Stimulated activated CD4-positive, alpha-beta T cell treated with anti-CD3 and anti-CD28 coated beads, Interleukin-12 subunit alpha, Interleukin-12 subunit beta, amount 100 ng/mL, for 48 hours (primary cell): ENCODE measurements around the gene MARCHF9.

Source experiments
- DNase-seq, 3 donors: peaks; one replicate each; pipeline ENCODE4 v3.0.0-alpha.2; 2020; ENCODE audit warnings: low read depth in 2 of 3, low spot score in 1 of 3

MARCHF9 gene

DNA sequence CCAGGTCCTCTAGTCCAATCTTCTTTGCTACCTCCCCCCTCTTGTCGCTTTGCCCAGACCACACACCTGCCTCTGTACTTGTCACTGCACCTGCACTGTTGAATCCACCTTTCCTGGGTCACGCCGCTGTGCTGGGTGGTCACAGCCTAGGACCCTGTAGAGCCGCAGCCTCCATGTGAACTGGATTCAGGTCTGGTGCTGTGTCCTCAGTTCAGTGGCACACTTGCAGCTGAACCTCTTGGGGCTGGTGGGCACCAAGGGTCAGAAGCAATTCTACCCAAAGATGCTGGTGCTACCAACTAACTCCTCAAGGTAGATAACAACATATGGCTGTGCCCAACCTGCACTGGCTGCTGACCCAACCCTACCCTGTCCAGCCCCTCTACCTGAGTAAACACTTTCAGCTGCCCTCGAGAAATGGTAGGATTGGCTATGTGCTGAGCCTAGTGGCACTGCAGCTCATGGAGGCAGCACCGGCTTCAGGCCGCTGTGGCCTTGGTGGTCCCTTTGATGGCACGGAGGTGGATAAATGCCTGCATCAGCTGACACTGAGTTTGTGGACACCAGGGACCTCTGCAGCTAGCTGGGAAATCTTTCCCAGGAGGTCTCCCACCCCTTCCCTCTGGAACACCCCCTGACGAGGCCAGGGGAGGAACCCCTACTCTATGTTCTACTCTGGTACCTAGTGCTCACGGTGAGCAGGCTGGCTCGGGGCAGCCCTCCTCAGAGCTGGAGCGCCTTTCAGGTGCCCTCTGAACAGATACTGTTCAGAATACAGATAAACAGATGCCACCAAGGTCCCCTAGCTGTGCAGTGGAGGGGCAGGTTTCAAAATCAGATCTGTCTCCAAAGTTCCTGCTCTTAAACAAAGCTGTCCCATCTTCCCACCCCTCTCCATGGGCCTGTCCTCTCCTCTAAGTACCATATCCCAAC, 30.6 kb upstream of the MARCHF9 start:
- DNase-seq = no peak

DNA sequence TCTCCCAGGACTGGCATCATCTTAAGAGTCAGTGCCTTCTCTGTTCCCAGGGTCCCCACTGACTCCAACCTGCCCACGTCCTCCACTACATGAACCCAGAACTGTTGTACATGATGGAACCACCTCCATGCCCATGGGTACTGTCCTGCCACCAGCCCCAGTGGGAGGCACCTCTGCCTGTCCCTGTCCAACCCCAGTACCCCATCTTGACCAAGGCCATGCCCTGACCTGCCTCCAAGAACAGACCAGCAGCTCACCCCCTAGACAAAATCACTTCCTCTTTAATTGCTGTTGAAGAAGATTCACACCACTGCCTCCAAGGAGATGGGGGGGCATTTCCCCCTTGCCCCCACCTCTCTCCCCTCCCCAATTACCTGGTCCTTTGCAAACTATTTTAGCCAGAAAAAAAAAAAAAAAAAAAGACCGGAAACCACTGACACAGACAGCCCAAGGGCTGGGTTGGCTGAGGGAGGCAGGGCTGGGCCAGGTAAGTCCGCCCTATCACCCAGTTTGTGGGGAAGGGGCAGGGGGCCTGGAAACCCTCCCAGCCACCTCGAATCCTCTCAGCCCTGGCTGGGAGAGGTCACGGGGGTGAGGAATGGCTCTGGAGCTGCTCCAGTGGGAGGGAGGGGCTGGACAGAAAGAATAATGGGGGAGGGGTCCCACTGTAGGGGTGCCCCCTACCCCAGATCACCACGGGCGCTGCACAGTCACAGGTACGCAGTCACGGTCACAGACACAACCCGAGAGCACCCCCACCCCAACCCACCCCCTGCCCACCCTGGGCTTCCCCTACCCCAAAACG, 29.8 kb upstream of the MARCHF9 start:
- no peak for DNase-seq

DNA sequence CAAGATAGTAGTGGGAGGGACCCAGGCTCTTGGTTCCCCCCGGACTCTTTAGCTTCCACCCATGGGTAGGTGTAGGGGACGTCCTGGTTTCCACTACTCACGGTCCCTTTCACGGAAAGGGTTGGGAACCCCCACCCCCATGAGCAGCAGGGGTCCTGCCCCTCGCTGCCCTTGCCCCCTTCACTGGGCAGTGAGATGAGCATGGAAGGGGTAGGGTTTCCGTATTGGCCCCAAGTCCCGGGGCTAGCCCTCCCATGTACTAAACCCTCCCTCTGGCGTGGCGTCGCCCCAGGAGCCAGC, 29.1 kb upstream of the MARCHF9 start:
- no peak for DNase-seq

DNA sequence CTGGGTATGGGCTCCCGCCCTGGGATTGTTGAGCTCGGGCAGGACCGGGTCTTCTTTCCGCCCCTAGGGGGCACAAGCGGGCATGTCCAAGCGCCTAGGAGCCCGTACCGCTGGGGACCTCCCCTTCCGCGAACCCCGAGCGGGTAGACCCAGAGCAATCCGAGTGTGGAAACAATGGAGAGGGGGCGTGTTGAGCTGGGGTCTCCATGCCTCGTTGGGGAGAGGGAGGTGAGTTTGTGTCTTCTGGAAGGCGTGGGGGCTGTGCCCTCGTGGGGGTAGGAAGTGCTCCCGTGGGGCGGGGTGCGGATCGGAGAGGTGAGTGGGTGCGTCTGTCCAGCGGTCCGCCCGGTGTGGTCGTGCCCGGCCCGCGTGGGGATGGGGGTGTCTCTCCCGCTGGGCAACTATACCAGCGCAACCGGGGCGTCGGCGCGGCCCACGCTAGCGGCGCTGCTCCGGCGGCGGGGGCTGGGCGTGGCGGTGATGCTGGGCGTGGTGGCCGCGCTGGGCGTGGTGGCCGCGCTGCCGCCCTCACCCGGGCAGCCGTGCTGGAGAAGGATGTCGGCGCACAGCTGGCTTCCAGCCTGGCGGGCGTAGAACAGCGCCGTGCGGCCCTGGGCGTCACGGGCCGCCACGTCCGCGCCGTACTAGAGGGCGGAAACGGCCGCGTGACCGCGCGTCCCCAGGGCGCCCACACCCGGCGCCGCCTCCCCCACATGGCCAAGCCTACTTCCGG, 28.6 kb upstream of the MARCHF9 start:
- no peak for DNase-seq

DNA sequence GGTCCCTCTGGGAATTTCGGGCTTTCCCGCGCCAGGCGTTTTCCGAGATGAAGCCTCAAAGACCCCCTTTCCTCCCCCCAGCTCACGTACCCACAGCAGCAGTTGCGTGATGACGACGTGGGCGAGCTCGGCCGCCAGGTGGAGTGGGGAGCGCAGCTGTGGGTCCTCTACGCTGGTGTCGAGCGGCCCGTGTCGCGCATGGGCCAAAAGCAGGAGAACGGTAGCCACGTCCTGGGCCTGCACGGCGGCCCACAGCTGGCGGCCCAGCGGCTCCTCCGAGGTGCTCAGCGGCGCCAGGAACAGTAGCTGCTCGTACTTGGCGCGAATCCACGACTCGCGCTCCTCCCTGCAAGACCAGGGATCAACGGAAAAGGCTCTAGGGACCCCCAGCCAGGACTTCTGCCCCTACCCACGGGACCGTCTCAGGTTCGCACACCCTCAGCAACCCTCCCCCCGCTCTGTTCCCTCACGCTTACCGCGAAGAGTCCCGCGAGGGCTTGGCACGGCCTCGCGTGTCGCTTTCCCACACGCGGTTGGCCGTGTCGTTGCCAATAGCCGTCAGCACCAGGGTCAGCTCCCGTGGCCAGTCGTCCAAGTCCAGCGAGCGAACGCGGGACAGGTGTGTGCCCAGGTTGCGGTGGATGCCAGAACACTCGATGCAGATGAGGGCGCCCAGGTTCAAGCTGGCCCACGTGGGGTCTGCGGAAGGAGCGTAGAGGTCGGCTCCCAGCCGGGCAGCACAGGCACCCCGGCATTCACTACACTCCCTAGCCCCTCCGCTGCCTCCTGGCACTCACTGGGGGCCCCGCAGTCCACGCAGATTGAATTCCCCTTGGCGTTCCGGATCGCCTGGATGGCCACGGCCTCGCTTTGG, 27.8 kb upstream of the MARCHF9 start:
- no peak for DNase-seq

DNA sequence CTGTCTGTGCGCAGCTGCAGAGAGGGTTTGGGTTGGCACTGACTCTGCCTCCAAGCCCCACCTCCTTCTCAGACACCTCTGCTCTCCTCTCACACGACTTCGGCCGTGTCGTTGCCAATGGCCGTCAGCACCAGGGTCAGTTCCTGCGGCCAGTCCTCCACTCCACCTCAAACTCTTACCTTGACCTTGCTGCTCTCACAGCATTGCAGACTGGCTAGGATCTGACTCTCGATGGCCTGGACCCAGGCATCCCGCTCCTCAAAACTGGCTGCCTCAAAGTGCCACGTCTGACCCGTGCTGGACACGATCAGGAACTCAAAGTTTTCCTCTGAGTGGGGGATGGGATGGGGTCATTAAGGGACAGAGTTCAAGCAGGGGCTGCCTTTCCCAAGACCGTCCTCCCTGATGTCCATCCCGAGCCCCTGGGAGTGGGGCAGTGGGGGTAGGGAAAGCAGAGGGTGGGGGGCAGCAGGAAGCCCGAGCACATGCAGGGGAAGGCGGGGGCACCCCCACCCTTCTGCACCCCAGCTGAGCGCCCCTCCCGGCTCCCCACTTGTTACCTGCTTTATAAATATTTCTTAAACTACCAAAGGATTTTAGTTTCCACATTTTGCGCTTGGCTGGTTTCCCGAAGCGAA, 27.0 kb upstream of the MARCHF9 start:
- DNase-seq = no peak

DNA sequence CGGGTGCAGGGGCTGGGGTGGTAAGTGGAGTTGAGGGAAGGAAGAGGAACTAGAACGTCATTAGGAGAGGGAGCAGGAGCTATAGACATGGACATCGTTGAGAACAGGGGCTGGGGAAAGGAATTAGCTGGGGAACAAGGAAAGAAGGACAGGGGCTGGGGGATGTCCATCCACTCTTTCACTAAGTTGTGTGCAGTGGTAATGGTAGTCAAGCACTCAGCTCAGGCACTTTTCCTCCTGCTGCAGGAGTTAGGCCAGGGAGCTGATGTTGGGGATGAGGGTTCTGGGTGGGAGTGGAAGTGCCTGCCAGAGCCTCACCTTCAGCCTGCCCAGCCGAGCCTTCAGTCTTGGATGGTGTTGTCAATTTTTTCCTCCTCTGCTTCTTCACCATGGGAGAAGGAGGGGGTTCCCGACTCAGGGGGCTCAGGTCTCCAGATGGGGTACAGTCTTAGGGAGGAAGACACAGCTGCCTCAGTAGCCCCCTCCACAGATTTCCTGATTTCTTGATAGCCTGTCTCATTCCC, 25.5 kb upstream of the MARCHF9 start:
- DNase-seq = no peak

DNA sequence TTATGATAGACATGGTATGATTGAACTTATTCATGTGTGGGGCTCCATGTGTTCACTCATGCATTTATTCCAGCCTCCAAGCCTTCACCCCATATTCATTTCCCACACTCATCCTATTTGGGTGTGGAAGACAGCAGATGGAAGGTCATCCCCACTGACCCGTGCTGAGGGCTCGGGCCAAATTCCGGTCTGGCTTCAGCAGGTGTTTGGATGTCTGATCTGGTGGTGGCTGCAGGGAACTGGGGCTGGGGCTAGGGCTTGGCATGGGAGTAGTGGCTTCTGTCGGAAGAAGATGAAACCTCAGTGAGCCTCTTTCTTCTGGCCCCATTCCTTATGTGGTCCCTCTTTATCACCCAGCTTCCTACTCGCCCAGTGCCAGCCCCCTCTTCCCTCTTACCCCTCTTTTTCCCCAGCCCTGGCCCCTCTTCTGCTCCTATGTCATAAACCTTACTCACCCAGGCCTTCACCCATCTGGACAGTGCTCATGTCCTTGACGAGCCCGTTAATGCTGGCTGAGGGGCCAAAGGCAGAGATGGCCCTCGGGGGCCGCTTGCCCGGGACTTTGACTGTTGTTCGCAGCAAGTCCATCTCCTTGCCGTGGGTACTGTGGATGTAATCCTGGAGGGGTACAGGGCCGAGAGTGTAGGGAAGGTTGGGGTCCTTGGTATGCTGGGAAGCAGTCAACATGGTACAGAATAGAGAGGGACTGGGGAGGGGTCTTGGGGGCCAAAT, 24.4 kb upstream of the MARCHF9 start:
- DNase-seq = no peak

DNA sequence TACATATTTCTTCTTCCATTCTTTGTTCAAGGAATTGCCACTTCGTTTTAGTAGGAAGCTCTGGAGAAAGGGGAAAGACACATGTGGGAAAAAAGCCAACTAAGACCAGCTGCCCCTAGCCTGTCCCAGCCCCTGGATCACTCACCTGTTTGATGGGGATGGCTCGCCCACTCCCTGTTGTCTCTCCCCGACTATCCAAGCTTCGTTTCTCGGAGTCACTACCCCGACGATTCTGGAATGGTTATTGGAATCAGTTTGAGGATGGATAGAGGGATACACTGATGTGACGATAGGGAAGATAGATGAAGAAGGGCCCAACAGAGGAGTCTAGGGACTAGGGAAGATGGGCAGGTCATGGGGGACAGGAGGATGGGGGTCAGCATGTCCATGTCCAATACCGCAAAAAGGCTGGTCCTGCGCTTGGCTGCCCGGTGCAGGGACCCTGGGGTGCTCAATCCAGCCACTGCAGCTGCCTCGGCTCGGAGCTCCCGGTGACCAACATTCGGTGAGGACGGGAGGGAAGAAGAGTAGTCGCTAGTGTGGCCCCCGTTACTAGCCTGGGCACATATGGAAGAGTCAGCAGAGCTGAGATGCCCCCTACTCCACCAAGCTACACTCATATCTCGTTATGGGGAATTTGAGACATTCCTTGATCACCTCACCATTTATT, 23.4 kb upstream of the MARCHF9 start:
- DNase-seq = no peak

DNA sequence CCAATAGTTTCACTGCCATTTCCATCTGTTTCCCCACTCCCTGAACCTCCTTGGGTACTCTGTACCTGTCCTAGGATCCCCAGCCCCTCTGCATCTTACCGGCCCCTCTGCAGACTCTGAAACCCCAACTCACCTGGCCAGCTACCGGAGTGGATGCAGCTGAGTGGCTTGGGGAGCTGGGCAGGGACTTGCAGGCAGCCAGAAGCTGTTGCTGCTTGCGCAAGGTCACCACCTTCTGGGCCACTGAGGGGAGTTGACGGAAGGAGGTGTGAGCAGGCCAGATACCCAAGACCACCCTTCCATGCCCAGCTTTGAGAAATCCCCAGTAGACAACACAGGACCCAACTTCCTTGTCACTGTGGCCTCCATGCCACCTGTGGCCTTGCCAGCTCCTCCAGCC, 22.6 kb upstream of the MARCHF9 start:
- no peak for DNase-seq

DNA sequence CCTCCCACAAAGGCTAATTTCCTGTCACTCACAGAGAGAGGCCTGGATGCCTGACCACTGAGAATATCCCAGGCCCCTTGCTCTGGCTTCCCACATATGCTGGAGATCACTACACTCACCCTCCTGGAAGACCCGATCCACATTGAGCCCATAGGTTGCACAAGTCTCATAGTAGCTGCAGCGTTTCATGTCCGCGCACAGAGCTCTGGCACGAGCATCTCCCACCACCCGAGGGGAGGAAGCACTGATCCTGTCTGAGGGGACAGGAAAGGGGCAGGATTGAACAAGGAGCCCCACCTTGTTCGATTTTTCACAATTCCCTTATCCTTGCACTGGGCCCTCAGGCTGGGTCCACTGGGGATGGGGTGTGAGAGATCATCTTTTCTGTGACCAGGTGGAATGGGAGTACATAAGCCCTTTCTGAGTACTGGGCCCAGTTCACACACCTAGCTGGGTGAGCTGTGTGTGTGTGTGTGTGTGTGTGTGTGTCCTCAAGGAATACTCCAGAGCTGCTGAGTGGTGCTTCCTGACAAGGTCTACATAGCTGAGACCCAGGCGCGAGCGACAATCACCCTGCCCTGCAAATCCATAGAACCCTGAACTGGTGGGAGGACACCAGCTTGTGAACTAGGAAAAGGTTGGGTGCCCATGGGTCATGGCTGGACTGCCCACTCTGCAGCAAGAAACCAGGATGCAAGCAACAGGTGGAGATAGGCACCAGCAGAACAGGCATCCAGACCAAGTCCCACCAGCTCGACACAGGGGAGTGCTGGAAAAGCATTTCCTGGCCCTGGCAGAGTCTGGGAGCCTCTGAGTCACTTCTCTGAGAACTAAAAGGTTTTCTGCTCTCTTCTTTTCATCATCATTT, 21.9 kb upstream of the MARCHF9 start:
- no peak for DNase-seq

DNA sequence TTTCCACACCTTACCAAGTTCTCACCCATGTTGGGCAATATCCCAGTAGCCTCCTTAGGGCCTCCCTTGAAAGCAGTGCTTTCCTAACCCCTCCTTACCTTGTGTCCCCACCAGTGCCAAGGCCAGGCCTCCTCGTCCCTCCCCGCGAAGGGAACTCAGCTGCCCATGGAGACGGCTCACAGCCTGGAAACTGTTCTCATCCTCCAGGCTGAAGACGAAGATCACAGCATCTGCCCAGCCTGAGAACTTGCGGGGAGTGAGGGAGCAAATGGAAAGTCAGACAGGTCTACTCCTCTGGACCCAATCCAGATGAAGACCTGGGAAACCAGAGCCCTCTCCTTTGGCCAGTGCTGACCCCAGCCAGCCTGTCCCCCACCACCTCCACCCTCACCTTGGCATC, 21.0 kb upstream of the MARCHF9 start:
- no peak for DNase-seq

DNA sequence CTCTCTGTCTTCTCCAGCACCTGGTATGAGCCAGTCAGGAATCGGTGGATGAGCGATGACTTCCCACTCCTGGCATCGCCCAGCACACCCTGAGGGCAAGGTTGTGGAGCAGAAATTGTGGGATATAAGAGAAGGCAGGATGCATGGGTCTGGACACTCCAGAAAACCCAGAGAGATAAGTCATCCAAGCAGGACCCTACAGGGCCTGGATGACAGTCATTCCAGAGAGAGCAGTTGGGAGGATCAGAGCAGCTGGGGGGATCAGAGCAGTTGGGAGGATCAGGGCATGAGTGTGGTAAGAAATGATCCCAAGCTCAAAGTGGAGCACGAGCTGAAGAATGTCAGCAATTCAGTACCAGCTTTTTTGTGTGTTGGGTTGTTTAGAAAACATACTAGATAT, 20.3 kb upstream of the MARCHF9 start:
- DNase-seq = no peak

DNA sequence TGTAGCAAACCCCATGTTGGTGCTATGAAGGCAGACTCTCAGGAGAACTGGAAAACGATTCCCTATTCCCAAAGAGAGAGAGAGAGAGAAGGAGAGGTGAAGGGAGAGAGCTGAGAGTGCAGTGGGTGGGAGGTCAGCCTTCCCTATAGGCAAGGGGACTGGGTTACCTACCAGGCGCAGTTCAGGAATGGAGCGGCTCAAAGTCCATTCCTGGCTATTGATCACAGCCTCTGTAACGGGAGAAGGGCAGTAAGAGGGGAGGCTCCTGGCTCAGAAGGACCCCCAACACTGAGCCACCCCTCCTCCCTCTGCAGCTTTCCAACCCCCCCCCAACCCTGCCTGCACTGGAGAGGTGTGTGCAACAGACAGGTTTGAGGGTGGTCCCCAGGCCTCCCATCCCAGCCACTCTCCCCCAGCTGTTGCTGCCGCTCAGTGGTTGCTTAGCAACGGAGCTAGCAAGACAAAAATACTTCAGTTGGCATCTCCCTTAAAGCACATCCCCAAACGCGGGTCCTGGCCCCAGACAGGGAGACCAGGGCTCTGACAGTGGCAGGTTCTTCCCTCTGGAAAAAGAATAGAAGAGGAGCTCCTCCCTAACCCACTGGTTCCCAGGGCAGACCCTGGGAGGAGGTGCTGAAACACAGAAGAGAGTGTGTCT, 19.6 kb upstream of the MARCHF9 start:
- DNase-seq = no peak

DNA sequence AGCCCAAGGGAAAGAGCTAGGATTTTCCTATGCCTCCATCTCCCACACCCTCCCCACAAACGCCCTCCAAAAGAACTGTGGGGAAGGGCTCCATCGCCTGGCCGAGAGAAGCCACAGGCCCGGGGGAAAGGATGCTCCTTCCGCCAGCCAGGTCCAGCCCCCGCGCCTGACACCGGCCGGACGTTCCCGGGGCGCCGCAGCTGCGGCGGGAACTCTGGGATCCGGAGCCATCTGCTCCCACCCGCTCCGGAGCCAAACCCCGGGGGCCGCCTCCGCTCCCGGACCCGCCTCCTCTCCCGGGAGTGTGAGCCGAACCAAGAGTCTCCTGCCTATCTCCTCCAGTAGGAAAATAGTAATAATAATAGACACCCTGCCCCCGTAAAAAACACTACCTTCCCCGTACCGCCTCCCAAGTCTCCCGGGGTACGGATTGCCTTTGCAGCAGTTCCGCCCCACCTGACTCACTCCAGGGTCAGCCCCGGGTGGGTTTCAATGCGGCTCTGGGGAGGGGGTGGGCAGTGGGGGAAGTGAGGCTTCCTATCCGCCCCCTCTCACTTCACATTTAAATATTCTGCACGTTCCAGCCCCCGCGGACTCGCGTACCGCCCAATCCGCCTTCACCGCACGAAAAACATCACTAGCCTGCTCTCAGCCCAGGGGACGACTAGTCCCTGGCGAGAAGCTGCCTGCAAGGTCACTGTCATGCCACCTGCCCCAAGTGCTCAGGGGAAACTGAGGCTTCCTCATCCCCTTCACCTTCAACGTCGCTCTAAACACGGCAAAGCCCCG, 18.8 kb upstream of the MARCHF9 start:
- no peak for DNase-seq

DNA sequence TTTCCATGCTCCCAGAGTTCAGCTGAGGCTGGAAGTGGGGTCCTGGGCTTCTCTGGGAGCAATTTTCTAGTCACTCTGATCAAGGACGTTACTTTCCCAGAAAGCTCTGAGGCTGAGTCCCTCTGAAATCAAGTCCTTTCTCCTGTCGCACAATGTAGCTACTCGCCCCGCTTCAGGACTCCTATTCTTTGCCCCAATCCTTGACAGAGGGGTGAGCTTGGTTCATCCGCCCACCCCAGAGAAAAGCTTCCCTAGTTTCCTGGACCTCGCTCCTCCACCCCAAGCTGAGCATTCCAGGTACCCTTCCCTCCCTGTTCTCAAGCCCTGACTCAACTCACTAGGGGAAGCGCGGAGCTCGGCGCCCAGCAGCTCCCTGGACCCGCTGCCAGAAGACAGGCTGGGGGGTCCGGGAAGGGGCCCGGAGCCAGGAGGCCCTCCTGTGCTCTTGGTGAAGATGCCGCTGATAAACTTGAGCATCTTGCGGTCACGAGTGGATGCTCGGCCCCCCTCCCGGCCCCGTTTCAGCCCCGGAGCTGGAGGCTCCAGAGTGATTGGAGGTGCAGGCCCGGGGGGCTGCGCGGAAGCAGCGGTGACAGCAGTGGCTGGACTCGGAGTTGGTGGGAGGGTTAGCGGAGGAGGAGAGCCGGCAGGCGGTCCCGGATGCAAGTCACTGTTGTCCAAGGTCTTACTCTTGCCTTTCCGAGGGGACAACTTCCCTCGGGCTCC, 18.0 kb upstream of the MARCHF9 start:
- DNase-seq = no peak
